Lower leg skin (tissue), 3 donors: ENCODE results near the gene CACNG1.

Source experiments
- CTCF ChIP-seq, 3 donors: fragments of 450-650 bp; IDR thresholded peaks; one replicate each; pipeline ENCODE4 v1.5.1; 2016; ENCODE audit warnings: antibody characterized with exemption in 3 of 3, mild to moderate bottlenecking in 3 of 3, moderate library complexity in 2 of 3
- POLR2A ChIP-seq, 2 donors: fragments of 450-650 bp; IDR thresholded peaks; one replicate each; pipeline ENCODE4 v1.6.1; 2016 to 2017; ENCODE audit warnings: antibody characterized with exemption in 2 of 2, mild to moderate bottlenecking in 1 of 2, moderate library complexity in 1 of 2

DNA sequence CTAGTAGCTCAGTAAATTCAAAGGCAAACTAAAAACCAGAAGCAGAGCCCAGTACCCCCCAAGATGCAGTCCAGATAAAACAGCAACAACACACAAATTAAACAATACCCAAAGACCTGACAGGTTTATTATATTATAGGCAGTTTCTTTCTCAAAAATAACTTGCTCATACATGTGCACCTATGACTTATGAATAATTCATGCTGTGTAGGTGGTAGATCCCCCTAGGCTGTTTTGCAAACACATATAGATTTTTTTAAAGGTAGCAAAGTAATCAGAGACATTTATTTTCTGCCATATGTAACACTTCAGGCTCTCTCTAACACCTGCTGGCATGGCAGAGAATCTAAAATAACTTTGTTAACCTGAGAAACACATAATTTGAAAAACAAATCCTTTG, 27.2 kb downstream of the CACNG1 start:
- no peak for TF ChIP-seq CTCF (IDR thresholded peaks at IDR 0.05)
- no peak for TF ChIP-seq POLR2A (IDR thresholded peaks at IDR 0.05)
